Aorta (tissue), 5 donors: Measurements from ENCODE around the gene RBPJ. TPM values are rescaled to one million over a fixed set of nuclear protein-coding genes. Genes with fewer than 3 reads are reported as not detected.

Experiments
- ATAC-seq: fragments of 200-7000 bp; cut with Tn5 transposase; one replicate; pipeline ENCODE4 v1.9.1; 2022; ENCODE audit warnings: moderate library complexity; ENCODE audit not compliant: low FRiP score
- DNase-seq, 2 donors: peaks; one replicate each; pipeline ENCODE4 v3.0.0-alpha.2; 2020
- H3K27ac ChIP-seq, 2 donors: one replicate each; pipeline ENCODE4 v1.5.1; 2013; ENCODE audit warnings: low read length in 2 of 2, mild to moderate bottlenecking in 2 of 2, moderate library complexity in 2 of 2, control low read depth in 1 of 2, inconsistent platforms in 1 of 2, low read depth in 1 of 2
- H3K27me3 ChIP-seq, 2 donors: one replicate each; pipeline ENCODE4 v1.6.1; 2013; ENCODE audit warnings: control low read depth in 1 of 2, low read length in 1 of 2, mild to moderate bottlenecking in 1 of 2, moderate library complexity in 1 of 2; ENCODE audit not compliant: insufficient read depth in 2 of 2, control insufficient read depth in 1 of 2
- H3K36me3 ChIP-seq, 2 donors: one replicate each; pipeline ENCODE4 v1.6.1; 2013; ENCODE audit warnings: control low read depth in 1 of 2, low read length in 1 of 2, mild to moderate bottlenecking in 1 of 2; ENCODE audit not compliant: insufficient read depth in 2 of 2, control insufficient read depth in 1 of 2
- H3K4me1 ChIP-seq, 2 donors: one replicate each; pipeline ENCODE4 v1.6.1; 2013; ENCODE audit warnings: low read length in 2 of 2, control low read depth in 1 of 2, mild to moderate bottlenecking in 1 of 2, moderate library complexity in 1 of 2; ENCODE audit not compliant: insufficient read depth in 2 of 2, control insufficient read depth in 1 of 2
- H3K4me3 ChIP-seq, 2 donors: one replicate each; pipeline ENCODE4 v1.5.1; 2013; ENCODE audit warnings: low read length in 2 of 2, control low read depth in 1 of 2, mild to moderate bottlenecking in 1 of 2
- H3K9me3 ChIP-seq: one replicate; pipeline ENCODE4 v1.6.1; 2013; ENCODE audit warnings: mild to moderate bottlenecking, low read length; ENCODE audit not compliant: control insufficient read depth
- WGBS, 2 donors: extraction: QIAGEN DNeasy Blood & Tissue Kit; methylation state at CpG; one replicate each; pipeline ENCODE4 v1.1.7; 2013; 5-methylcytosine and 5-hydroxymethylcytosine counted together
- intact Hi-C, 2 donors: fragments of 100-400 bp; cut with DNase I; formaldehyde crosslinking; loops; one replicate each; pipeline versions ENCODE4 v1.14.2 to v1.15.0; 2022
- polyA plus RNA-seq, 2 donors: library from polyadenylated mRNA; stranded (reverse); fragments of 200-250 nt; gene quantifications; one replicate each; pipeline ENCODE4 v1.2.3, GENCODE V29; 2013
- total RNA-seq, 2 donors: library from RNA; stranded (reverse); fragmentation: NEBNext Ultra II Directional; extraction: Animal tissue kit (Norgen Biotek cat#: 25700); gene quantifications; one replicate each; pipeline ENCODE4 v1.2.1, GENCODE V29; 2021
- donor health status: healthy with polysubstance abuse.
- donor health status: Bipolar disorder and iron deficiency.
- donor health status: DM: no; HTN: no; CAD: no.
- donor health status: DM: no; HTN: no; CAD: no.
- donor health status: DM: yes; HTN: yes; CAD: no.

RBPJ gene
- total and polyA plus RNA-seq, 4 donors: 24.9 to 162 (median 57.4) TPM

- Histone ChIP-seq H3K4me3 (no peak overlapping the region), H3K36me3 (no peaks in the 10 kb centered on the region), H3K4me1 (no peaks in the 10 kb centered on the region), H3K27ac (no peak overlapping the region), H3K9me3 (no peaks in the 10 kb centered on the region), H3K27me3 (no peaks in the 10 kb centered on the region)
- ATAC-seq (no peak), DNase-seq (no peak)
- WGBS, 2 donors: 32 to 35% methylated on average over 5 of the region's 5 CpGs
- intact Hi-C loops: no loop called here
These were observed 22.4 kb upstream of the RBPJ start for GRCh38 chr4:26298198-26298947.

- Histone ChIP-seq H3K27ac (no peak overlapping the region), H3K4me1 (no peaks in the 10 kb centered on the region), H3K9me3 (no peaks in the 10 kb centered on the region), H3K36me3 (no peaks in the 10 kb centered on the region), H3K27me3 (no peaks in the 10 kb centered on the region), H3K4me3 (no peak overlapping the region)
- intact Hi-C loops: no loop called here
- WGBS, 2 donors: 86 to 93% methylated on average over 9 of the region's 9 CpGs
- no peak for DNase-seq
- ATAC-seq: no peak
These were observed 21.4 kb upstream of the RBPJ start for GRCh38 chr4:26299254-26299882.

- H3K36me3 ChIP-seq: no peaks in the 10 kb centered on the region
- no peaks in the 10 kb centered on the region for H3K9me3 ChIP-seq
- WGBS, 2 donors: 83 to 85% methylated on average over 8 of the region's 8 CpGs
- no peaks in the 10 kb centered on the region for H3K4me1 ChIP-seq
- no peak overlapping the region for H3K27ac ChIP-seq
- DNase-seq: no peak
- H3K4me3 ChIP-seq: no peak overlapping the region
- no peaks in the 10 kb centered on the region for H3K27me3 ChIP-seq
- intact Hi-C loops: no loop called here
- no peak for ATAC-seq
These were observed 20.2 kb upstream of the RBPJ start for GRCh38 chr4:26300314-26301307.

- peak; percentile 52 for ATAC-seq
- WGBS, 2 donors: 92 to 95% methylated on average over 5 of the region's 5 CpGs
These were observed 18.5 kb upstream of the RBPJ start for GRCh38 chr4:26302031-26302899.

GRCh38 chr4:26303008-26303407 lies 17.8 kb upstream of the RBPJ start:
- Histone ChIP-seq H3K4me3 (no peak overlapping the region), H3K4me1 (no peaks in the 10 kb centered on the region), H3K27ac (no peak overlapping the region), H3K9me3 (no peaks in the 10 kb centered on the region), H3K36me3 (no peaks in the 10 kb centered on the region), H3K27me3 (no peaks in the 10 kb centered on the region)
- DNase-seq (no peak), ATAC-seq (no peak)
- intact Hi-C loops: no loop called here
- WGBS, 2 donors: 97% methylated on average over 4 of the region's 4 CpGs

More at GRCh38 chr4:26302031-26302899, 18.5 kb upstream of the RBPJ start:
- Histone ChIP-seq H3K27ac (no peak overlapping the region), H3K27me3 (no peaks in the 10 kb centered on the region), H3K36me3 (no peaks in the 10 kb centered on the region), H3K9me3 (no peaks in the 10 kb centered on the region), H3K4me1 (no peaks in the 10 kb centered on the region), H3K4me3 (no peak overlapping the region)
- DNase-seq: no peak
- intact Hi-C loops: no loop called here

GRCh38 chr4:26307037-26307800 lies 13.6 kb upstream of the RBPJ start:
- Histone ChIP-seq H3K36me3 (no peaks in the 10 kb centered on the region), H3K4me3 (no peak overlapping the region), H3K9me3 (no peaks in the 10 kb centered on the region), H3K27ac (no peak overlapping the region), H3K27me3 (no peaks in the 10 kb centered on the region), H3K4me1 (no peaks in the 10 kb centered on the region)
- intact Hi-C loops: no loop called here
- ATAC-seq (no peak), DNase-seq (no peak)
- WGBS, 2 donors: 19 to 24% methylated on average over 6 of the region's 6 CpGs

- intact Hi-C loops: no loop called here
- Histone ChIP-seq H3K9me3 (no peaks in the 10 kb centered on the region), H3K27ac (no peak overlapping the region), H3K4me3 (no peak overlapping the region), H3K4me1 (no peaks in the 10 kb centered on the region), H3K36me3 (no peaks in the 10 kb centered on the region), H3K27me3 (no peaks in the 10 kb centered on the region)
- DNase-seq (no peak), ATAC-seq (no peak)
These were observed 12.2 kb upstream of the RBPJ start for GRCh38 chr4:26308568-26308967.
